Measurements from ENCODE around the gene NAA10.

Gene NAA10

GRCh38 chrX:153897899-153898298 lies 36.9 kb downstream of the NAA10 start:
- H3K4me3 Mint-ChIP-seq = no peak overlapping the region
- ATAC-seq (ENCODE audit: low read depth) = no peak
- H3K9me3 Mint-ChIP-seq = no peaks in the 10 kb centered on the region
- no peak overlapping the region for H3K27ac Mint-ChIP-seq
- peaks cover 2% of the 10 kb centered on the region for H3K36me3 Mint-ChIP-seq
- peaks cover 21% of the 10 kb centered on the region for H3K4me1 Mint-ChIP-seq
- H3K27me3 Mint-ChIP-seq = no peaks in the 10 kb centered on the region
- DNase-seq (ENCODE audit: low spot score in 2 of 2) = no peak

GRCh38 chrX:153889123-153889522 lies 45.7 kb downstream of the NAA10 start:
- no peak overlapping the region for H3K4me3 Mint-ChIP-seq
- H3K36me3 Mint-ChIP-seq = no peaks in the 10 kb centered on the region
- H3K4me1 Mint-ChIP-seq = peaks cover 15% of the 10 kb centered on the region
- no peak overlapping the region for H3K27ac Mint-ChIP-seq
- no peaks in the 10 kb centered on the region for H3K9me3 Mint-ChIP-seq
- DNase-seq (ENCODE audit: low spot score in 2 of 2) (no peak), ATAC-seq (ENCODE audit: low read depth) (no peak)
- peaks cover 3% of the 10 kb centered on the region for H3K27me3 Mint-ChIP-seq

- Mint-ChIP-seq H3K9me3 (no peaks in the 10 kb centered on the region), H3K27ac (no peak overlapping the region), H3K4me3 (peak overlapping the region; percentile 41), H3K4me1 (peaks cover 13% of the 10 kb centered on the region), H3K36me3 (no peaks in the 10 kb centered on the region), H3K27me3 (peaks cover 3% of the 10 kb centered on the region)
- DNase-seq (ENCODE audit: low spot score in 2 of 2) (peak; percentile 25 to 44), ATAC-seq (ENCODE audit: low read depth) (peak; percentile 87)
Observed at GRCh38 chrX:153888344-153888743, 46.5 kb downstream of the NAA10 start.

- Mint-ChIP-seq H3K4me3 (no peak overlapping the region), H3K27me3 (peaks cover 3% of the 10 kb centered on the region), H3K36me3 (peaks cover 3% of the 10 kb centered on the region), H3K27ac (no peak overlapping the region), H3K9me3 (no peaks in the 10 kb centered on the region), H3K4me1 (peaks cover 13% of the 10 kb centered on the region)
- DNase-seq (ENCODE audit: low spot score in 2 of 2) (no peak), ATAC-seq (ENCODE audit: low read depth) (no peak)
Observed at GRCh38 chrX:153887385-153887784, 47.5 kb downstream of the NAA10 start.

GRCh38 chrX:153886915-153887314 lies 47.9 kb downstream of the NAA10 start:
- no peak overlapping the region for H3K27ac Mint-ChIP-seq
- peaks cover 5% of the 10 kb centered on the region for H3K27me3 Mint-ChIP-seq
- H3K36me3 Mint-ChIP-seq = peaks cover 4% of the 10 kb centered on the region
- no peak for DNase-seq (ENCODE audit: low spot score in 2 of 2)
- H3K4me3 Mint-ChIP-seq = peak overlapping the region; percentile 62
- H3K4me1 Mint-ChIP-seq = peaks cover 15% of the 10 kb centered on the region
- ATAC-seq (ENCODE audit: low read depth) = no peak
- no peaks in the 10 kb centered on the region for H3K9me3 Mint-ChIP-seq

GRCh38 chrX:153885968-153886903 lies 48.6 kb downstream of the NAA10 start, which contains the start of gene L1CAM:
TSS of gene L1CAM (minus strand) at chrX:153886173. CDS start at chrX:153875836, 10,337 bp downstream.
- H3K4me1 Mint-ChIP-seq = peaks cover 15% of the 10 kb centered on the region
- ATAC-seq (ENCODE audit: low read depth) = peak; percentile 28

GRCh38 chrX:153885208-153885787 lies 49.5 kb downstream of the NAA10 start:
- H3K27me3 Mint-ChIP-seq = peaks cover 5% of the 10 kb centered on the region
- H3K9me3 Mint-ChIP-seq = no peaks in the 10 kb centered on the region
- peaks cover 4% of the 10 kb centered on the region for H3K36me3 Mint-ChIP-seq
- H3K4me1 Mint-ChIP-seq = peaks cover 15% of the 10 kb centered on the region
- H3K27ac Mint-ChIP-seq = no peak overlapping the region
- no peak for DNase-seq (ENCODE audit: low spot score in 2 of 2)
- H3K4me3 Mint-ChIP-seq = peak overlapping the region; percentile 49
- peak; percentile 32 for ATAC-seq (ENCODE audit: low read depth)

More at GRCh38 chrX:153885968-153886903, 48.6 kb downstream of the NAA10 start, which contains the start of gene L1CAM:
- Mint-ChIP-seq H3K4me3 (peak within 1 kb of the TSS; percentile 62), H3K27ac (no peak within 1 kb of the TSS), H3K36me3 (peaks cover 4% of the 10 kb centered on the region), H3K9me3 (no peaks in the 10 kb centered on the region), H3K27me3 (peaks cover 5% of the 10 kb centered on the region)
- DNase-seq (ENCODE audit: low spot score in 2 of 2) = no peak

GRCh38 chrX:153884590-153884989 lies 50.2 kb downstream of the NAA10 start:
- H3K4me3 Mint-ChIP-seq = no peak overlapping the region
- H3K4me1 Mint-ChIP-seq = peaks cover 15% of the 10 kb centered on the region
- H3K27ac Mint-ChIP-seq = no peak overlapping the region
- no peaks in the 10 kb centered on the region for H3K9me3 Mint-ChIP-seq
- peaks cover 4% of the 10 kb centered on the region for H3K27me3 Mint-ChIP-seq
- no peak for ATAC-seq (ENCODE audit: low read depth)
- no peak for DNase-seq (ENCODE audit: low spot score in 2 of 2)
- H3K36me3 Mint-ChIP-seq = peaks cover 4% of the 10 kb centered on the region

GRCh38 chrX:153884136-153884535 lies 50.7 kb downstream of the NAA10 start:
- H3K27me3 Mint-ChIP-seq = peaks cover 5% of the 10 kb centered on the region
- H3K4me1 Mint-ChIP-seq = peaks cover 16% of the 10 kb centered on the region
- H3K9me3 Mint-ChIP-seq = no peaks in the 10 kb centered on the region
- ATAC-seq (ENCODE audit: low read depth) (no peak), DNase-seq (ENCODE audit: low spot score in 2 of 2) (no peak)
- H3K27ac Mint-ChIP-seq = no peak overlapping the region
- H3K36me3 Mint-ChIP-seq = peaks cover 5% of the 10 kb centered on the region
- peak overlapping the region; percentile 44 for H3K4me3 Mint-ChIP-seq

GRCh38 chrX:153883163-153883843 lies 51.5 kb downstream of the NAA10 start:
- Mint-ChIP-seq H3K27me3 (peaks cover 10% of the 10 kb centered on the region), H3K9me3 (no peaks in the 10 kb centered on the region), H3K4me3 (no peak overlapping the region), H3K4me1 (peaks cover 17% of the 10 kb centered on the region), H3K27ac (no peak overlapping the region), H3K36me3 (peaks cover 6% of the 10 kb centered on the region)
- ATAC-seq (ENCODE audit: low read depth) = no peak
- DNase-seq (ENCODE audit: low spot score in 2 of 2) = no peak

GRCh38 chrX:153882557-153882956 lies 52.3 kb downstream of the NAA10 start:
- DNase-seq (ENCODE audit: low spot score in 2 of 2) (no peak), ATAC-seq (ENCODE audit: low read depth) (no peak)
- Mint-ChIP-seq H3K36me3 (peaks cover 6% of the 10 kb centered on the region), H3K27ac (no peak overlapping the region), H3K27me3 (peaks cover 13% of the 10 kb centered on the region), H3K4me3 (no peak overlapping the region), H3K9me3 (no peaks in the 10 kb centered on the region), H3K4me1 (peaks cover 14% of the 10 kb centered on the region)

- ATAC-seq (ENCODE audit: low read depth) = no peak
- no peak for DNase-seq (ENCODE audit: low spot score in 2 of 2)
- peaks cover 6% of the 10 kb centered on the region for H3K36me3 Mint-ChIP-seq
- H3K27me3 Mint-ChIP-seq = peaks cover 13% of the 10 kb centered on the region
- H3K9me3 Mint-ChIP-seq = no peaks in the 10 kb centered on the region
- no peak overlapping the region for H3K27ac Mint-ChIP-seq
- H3K4me1 Mint-ChIP-seq = peaks cover 13% of the 10 kb centered on the region
- no peak overlapping the region for H3K4me3 Mint-ChIP-seq
Observed at GRCh38 chrX:153882086-153882498, 52.7 kb downstream of the NAA10 start.

GRCh38 chrX:153881281-153881680 lies 53.6 kb downstream of the NAA10 start:
- H3K4me3 Mint-ChIP-seq = no peak overlapping the region
- no peak overlapping the region for H3K27ac Mint-ChIP-seq
- ATAC-seq (ENCODE audit: low read depth) (no peak), DNase-seq (ENCODE audit: low spot score in 2 of 2) (no peak)
- H3K9me3 Mint-ChIP-seq = no peaks in the 10 kb centered on the region
- peaks cover 15% of the 10 kb centered on the region for H3K4me1 Mint-ChIP-seq
- peaks cover 6% of the 10 kb centered on the region for H3K36me3 Mint-ChIP-seq
- peaks cover 15% of the 10 kb centered on the region for H3K27me3 Mint-ChIP-seq

- Mint-ChIP-seq H3K27me3 (peaks cover 18% of the 10 kb centered on the region), H3K4me1 (peaks cover 18% of the 10 kb centered on the region), H3K4me3 (no peak overlapping the region), H3K27ac (no peak overlapping the region), H3K36me3 (peaks cover 6% of the 10 kb centered on the region), H3K9me3 (no peaks in the 10 kb centered on the region)
- ATAC-seq (ENCODE audit: low read depth) (no peak), DNase-seq (ENCODE audit: low spot score in 2 of 2) (no peak)
Observed at GRCh38 chrX:153880440-153880815, 54.4 kb downstream of the NAA10 start.
